AG04450 (cell line): ENCODE measurements around the gene ATP2C1. TPM values are rescaled to one million over a fixed set of nuclear protein-coding genes. Genes with fewer than 3 reads are reported as not detected.

Experiments used
- CTCF ChIA-PET: fragments of 300-600, 350-600 bp; formaldehyde crosslinking; extraction: SDS; loops from one replicate; lab custom pipeline; 2022; ENCODE audit warnings: antibody characterized with exemption, inconsistent platforms; lab: Charles Lee
- POLR2A ChIA-PET: fragments of 350-600 bp; formaldehyde crosslinking; extraction: SDS; loops from one replicate; lab custom pipeline; 2021; ENCODE audit warnings: antibody characterized with exemption, inconsistent platforms; lab: Yijun Ruan, JAX
- DNase-seq: peaks from one replicate; pipeline ENCODE4 v3.0.0-alpha.2; 2011; ENCODE audit warnings: low read depth, low spot score
- H3K27ac ChIP-seq: one replicate; pipeline ENCODE4 v1.5.1; 2012; ENCODE audit warnings: low read depth, low read length, control low read depth
- H3K27me3 ChIP-seq: one replicate; pipeline ENCODE4 v1.6.0; 2012; ENCODE audit warnings: low read length; ENCODE audit not compliant: control insufficient read depth, insufficient read depth
- H3K4me3 ChIP-seq: 2 replicates; pipeline ENCODE4 v1.5.1; 2011; ENCODE audit warnings: mild to moderate bottlenecking, low read depth, low read length, control low read depth
- H3K9me3 ChIP-seq: 2 replicates; pipeline ENCODE4 v1.5.1; 2012; ENCODE audit warnings: low read length; ENCODE audit not compliant: control insufficient read depth, insufficient read depth
- CTCF ChIP-seq: IDR thresholded peaks from 2 replicates; pipeline ENCODE4 v1.5.1; 2011; ENCODE audit warnings: low read depth, low read length, control low read depth, inconsistent platforms
- polyA plus RNA-seq: library from polyadenylated mRNA; depleted of rRNA; stranded (reverse); fragments of >200 nt; gene quantifications from 2 replicates; pipeline ENCODE4 v1.2.3, GENCODE V29; 2011

The ATP2C1 gene
- polyA plus RNA-seq, 1 experiment = 103 TPM

- Histone ChIP-seq H3K9me3 (no peaks in the 10 kb centered on the region), H3K27me3 (no peaks in the 10 kb centered on the region), H3K4me3 (no peak overlapping the region), H3K27ac (no peak overlapping the region)
- ChIA-PET POLR2A (no interaction called here), CTCF (interaction anchor here (1.0 to 1.6 kb wide), 2 partner anchors 39 to 657 kb away, joined by 3 to 5 read pairs; partner anchors contain the start of gene ATP2C1)
- DNase-seq = no peak
- TF ChIP-seq CTCF = no peak
These were observed 39.1 kb downstream of the ATP2C1 start for GRCh38 chr3:130932979-130933378.

- ChIA-PET POLR2A (interaction anchor here (1.2 kb wide), 1 partner anchor 40 kb away, joined by 4 read pairs; the partner anchor contains the start of gene ATP2C1), CTCF (interaction anchor here (0.8 to 1.0 kb wide), 2 partner anchors 40 to 658 kb away, joined by 3 read pairs; partner anchors contain the start of gene ATP2C1)
- Histone ChIP-seq H3K27me3 (no peaks in the 10 kb centered on the region), H3K4me3 (no peak overlapping the region), H3K9me3 (no peaks in the 10 kb centered on the region), H3K27ac (no peak overlapping the region)
- TF ChIP-seq CTCF = no peak
- no peak for DNase-seq
These were observed 40.0 kb downstream of the ATP2C1 start for GRCh38 chr3:130933801-130934345.

- POLR2A ChIA-PET = interaction anchor here (1.2 kb wide), 1 partner anchor 41 kb away, joined by 4 read pairs; the partner anchor contains the start of gene ATP2C1
- no peak for DNase-seq
- TF ChIP-seq CTCF = no peak
- Histone ChIP-seq H3K9me3 (no peaks in the 10 kb centered on the region), H3K4me3 (no peak overlapping the region), H3K27ac (no peak overlapping the region), H3K27me3 (no peaks in the 10 kb centered on the region)
- CTCF ChIA-PET = interaction anchor here (0.8 kb wide), 2 partner anchors 41 kb away, joined by 3 to 5 read pairs; partner anchors contain the start of gene ATP2C1
These were observed 40.7 kb downstream of the ATP2C1 start for GRCh38 chr3:130934442-130935089.

- H3K27me3 ChIP-seq = no peaks in the 10 kb centered on the region
- DNase-seq = no peak
These were observed 42.0 kb downstream of the ATP2C1 start for GRCh38 chr3:130935761-130936492.

More at GRCh38 chr3:130935761-130936492, 42.0 kb downstream of the ATP2C1 start:
- POLR2A ChIA-PET = no interaction called here
- no peaks in the 10 kb centered on the region for H3K9me3 ChIP-seq
- no peak overlapping the region for H3K27ac ChIP-seq
- no peak overlapping the region for H3K4me3 ChIP-seq
- no peak for TF ChIP-seq CTCF
- CTCF ChIA-PET = interaction anchor here (0.8 to 0.9 kb wide), 2 partner anchors 10 to 43 kb away, joined by 3 read pairs; no protein-coding TSS in a partner anchor
